ENCODE measurements around the gene GLRA3. TPM values are rescaled to one million over a fixed set of nuclear protein-coding genes. Genes with fewer than 3 reads are reported as not detected.
A peak's percentile ranks its signal among the peaks of the same experiment; 100 is the strongest.

Gene GLRA3
- total and polyA plus RNA-seq, 2 experiments from 2014 or later = 0.03 to 0.19 TPM

DNA sequence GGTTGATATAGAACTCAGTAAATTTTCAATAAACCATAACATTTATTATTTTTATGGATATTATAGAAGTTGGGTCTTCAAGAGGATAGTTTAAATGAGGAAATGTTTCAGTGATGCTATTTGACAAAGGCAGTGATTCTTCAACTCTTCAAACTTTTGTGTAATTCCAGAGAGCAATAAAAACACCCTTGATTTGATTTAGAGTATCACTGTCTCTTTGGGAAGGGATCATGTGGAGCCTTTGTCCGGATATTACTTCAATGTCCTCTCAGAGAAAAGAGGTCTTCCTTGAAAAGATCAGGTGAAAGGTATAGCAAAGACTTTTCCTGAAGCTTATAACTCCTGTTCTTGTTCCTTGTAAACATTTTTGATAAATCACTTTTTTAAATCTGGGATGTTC lies 23.3 kb downstream of the GLRA3 start:
- H3K4me3 ChIP-seq = no peak overlapping the region
- no peaks in the 10 kb centered on the region for H3K9me2 ChIP-seq (ENCODE audit: insufficient read depth)
- no peaks in the 10 kb centered on the region for H3K27me3 ChIP-seq (ENCODE audit: insufficient read depth)
- Mint-ChIP-seq H3K27ac (no peak overlapping the region), H3K36me3 (ENCODE audit: low read depth) (no peaks in the 10 kb centered on the region), H3K9me3 (peaks cover 7% of the 10 kb centered on the region; the same call in 2 of the 3 replicates), H3K4me1 (peaks cover 13% of the 10 kb centered on the region), H3K27me3 (ENCODE audit: insufficient read depth, low read depth, poor library complexity) (no peaks in the 10 kb centered on the region), H3K4me3 (no peak overlapping the region)
- DNase-seq (ENCODE audit: low spot score) (no peak), ATAC-seq (no peak)
- H2AFZ ChIP-seq = 0 out of 2 replicates have a peak overlapping the region, but pooled peaks have one; percentile 7
- H3K36me3 ChIP-seq (ENCODE audit: insufficient read depth) = no peaks in the 10 kb centered on the region
- H4K20me1 ChIP-seq (replicated peaks; ENCODE audit: insufficient read depth) = no peaks in the 10 kb centered on the region
- TF ChIP-seq JUNB (IDR thresholded peaks at IDR 0.05; ENCODE audit: unreplicated experiment) (no peak), NANOG (IDR thresholded peaks at IDR 0.05; ENCODE audit: borderline replicate concordance) (no peak), ZNF331 (CRISPR knock-in tag; IDR thresholded peaks at IDR 0.05; ENCODE audit: low read depth) (no peak), CREB1 (CRISPR knock-in tag; IDR thresholded peaks at IDR 0.05; ENCODE audit: low read depth) (no peak), EZH2 (IDR thresholded peaks at IDR 0.05; ENCODE audit: low read depth, unreplicated experiment) (no peak), EZH2phosphoT487 (IDR thresholded peaks at IDR 0.05; ENCODE audit: unreplicated experiment) (no peak), POLR2AphosphoS5 (IDR thresholded peaks at IDR 0.05; ENCODE audit: low read depth) (no peak), STAT1 (IDR thresholded peaks at IDR 0.05; ENCODE audit: unreplicated experiment) (no peak), ZNF114 (CRISPR knock-in tag; IDR thresholded peaks at IDR 0.05) (no peak)
- TF ChIP-seq, protein P1, sequence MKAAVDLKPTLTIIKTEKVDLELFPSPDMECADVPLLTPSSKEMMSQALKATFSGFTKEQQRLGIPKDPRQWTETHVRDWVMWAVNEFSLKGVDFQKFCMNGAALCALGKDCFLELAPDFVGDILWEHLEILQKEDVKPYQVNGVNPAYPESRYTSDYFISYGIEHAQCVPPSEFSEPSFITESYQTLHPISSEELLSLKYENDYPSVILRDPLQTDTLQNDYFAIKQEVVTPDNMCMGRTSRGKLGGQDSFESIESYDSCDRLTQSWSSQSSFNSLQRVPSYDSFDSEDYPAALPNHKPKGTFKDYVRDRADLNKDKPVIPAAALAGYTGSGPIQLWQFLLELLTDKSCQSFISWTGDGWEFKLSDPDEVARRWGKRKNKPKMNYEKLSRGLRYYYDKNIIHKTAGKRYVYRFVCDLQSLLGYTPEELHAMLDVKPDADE (IDR thresholded peaks at IDR 0.05) = no peak
- TF ChIP-seq, protein P2, sequence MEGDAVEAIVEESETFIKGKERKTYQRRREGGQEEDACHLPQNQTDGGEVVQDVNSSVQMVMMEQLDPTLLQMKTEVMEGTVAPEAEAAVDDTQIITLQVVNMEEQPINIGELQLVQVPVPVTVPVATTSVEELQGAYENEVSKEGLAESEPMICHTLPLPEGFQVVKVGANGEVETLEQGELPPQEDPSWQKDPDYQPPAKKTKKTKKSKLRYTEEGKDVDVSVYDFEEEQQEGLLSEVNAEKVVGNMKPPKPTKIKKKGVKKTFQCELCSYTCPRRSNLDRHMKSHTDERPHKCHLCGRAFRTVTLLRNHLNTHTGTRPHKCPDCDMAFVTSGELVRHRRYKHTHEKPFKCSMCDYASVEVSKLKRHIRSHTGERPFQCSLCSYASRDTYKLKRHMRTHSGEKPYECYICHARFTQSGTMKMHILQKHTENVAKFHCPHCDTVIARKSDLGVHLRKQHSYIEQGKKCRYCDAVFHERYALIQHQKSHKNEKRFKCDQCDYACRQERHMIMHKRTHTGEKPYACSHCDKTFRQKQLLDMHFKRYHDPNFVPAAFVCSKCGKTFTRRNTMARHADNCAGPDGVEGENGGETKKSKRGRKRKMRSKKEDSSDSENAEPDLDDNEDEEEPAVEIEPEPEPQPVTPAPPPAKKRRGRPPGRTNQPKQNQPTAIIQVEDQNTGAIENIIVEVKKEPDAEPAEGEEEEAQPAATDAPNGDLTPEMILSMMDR (conservative IDR thresholded peaks at IDR 0.05; ENCODE audit: low read depth in 2 of 2) = no peak
- TF ChIP-seq, protein P3, sequence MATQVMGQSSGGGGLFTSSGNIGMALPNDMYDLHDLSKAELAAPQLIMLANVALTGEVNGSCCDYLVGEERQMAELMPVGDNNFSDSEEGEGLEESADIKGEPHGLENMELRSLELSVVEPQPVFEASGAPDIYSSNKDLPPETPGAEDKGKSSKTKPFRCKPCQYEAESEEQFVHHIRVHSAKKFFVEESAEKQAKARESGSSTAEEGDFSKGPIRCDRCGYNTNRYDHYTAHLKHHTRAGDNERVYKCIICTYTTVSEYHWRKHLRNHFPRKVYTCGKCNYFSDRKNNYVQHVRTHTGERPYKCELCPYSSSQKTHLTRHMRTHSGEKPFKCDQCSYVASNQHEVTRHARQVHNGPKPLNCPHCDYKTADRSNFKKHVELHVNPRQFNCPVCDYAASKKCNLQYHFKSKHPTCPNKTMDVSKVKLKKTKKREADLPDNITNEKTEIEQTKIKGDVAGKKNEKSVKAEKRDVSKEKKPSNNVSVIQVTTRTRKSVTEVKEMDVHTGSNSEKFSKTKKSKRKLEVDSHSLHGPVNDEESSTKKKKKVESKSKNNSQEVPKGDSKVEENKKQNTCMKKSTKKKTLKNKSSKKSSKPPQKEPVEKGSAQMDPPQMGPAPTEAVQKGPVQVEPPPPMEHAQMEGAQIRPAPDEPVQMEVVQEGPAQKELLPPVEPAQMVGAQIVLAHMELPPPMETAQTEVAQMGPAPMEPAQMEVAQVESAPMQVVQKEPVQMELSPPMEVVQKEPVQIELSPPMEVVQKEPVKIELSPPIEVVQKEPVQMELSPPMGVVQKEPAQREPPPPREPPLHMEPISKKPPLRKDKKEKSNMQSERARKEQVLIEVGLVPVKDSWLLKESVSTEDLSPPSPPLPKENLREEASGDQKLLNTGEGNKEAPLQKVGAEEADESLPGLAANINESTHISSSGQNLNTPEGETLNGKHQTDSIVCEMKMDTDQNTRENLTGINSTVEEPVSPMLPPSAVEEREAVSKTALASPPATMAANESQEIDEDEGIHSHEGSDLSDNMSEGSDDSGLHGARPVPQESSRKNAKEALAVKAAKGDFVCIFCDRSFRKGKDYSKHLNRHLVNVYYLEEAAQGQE (IDR thresholded peaks at IDR 0.05; ENCODE audit: unreplicated experiment) = no peak
- TF ChIP-seq, protein P4, sequence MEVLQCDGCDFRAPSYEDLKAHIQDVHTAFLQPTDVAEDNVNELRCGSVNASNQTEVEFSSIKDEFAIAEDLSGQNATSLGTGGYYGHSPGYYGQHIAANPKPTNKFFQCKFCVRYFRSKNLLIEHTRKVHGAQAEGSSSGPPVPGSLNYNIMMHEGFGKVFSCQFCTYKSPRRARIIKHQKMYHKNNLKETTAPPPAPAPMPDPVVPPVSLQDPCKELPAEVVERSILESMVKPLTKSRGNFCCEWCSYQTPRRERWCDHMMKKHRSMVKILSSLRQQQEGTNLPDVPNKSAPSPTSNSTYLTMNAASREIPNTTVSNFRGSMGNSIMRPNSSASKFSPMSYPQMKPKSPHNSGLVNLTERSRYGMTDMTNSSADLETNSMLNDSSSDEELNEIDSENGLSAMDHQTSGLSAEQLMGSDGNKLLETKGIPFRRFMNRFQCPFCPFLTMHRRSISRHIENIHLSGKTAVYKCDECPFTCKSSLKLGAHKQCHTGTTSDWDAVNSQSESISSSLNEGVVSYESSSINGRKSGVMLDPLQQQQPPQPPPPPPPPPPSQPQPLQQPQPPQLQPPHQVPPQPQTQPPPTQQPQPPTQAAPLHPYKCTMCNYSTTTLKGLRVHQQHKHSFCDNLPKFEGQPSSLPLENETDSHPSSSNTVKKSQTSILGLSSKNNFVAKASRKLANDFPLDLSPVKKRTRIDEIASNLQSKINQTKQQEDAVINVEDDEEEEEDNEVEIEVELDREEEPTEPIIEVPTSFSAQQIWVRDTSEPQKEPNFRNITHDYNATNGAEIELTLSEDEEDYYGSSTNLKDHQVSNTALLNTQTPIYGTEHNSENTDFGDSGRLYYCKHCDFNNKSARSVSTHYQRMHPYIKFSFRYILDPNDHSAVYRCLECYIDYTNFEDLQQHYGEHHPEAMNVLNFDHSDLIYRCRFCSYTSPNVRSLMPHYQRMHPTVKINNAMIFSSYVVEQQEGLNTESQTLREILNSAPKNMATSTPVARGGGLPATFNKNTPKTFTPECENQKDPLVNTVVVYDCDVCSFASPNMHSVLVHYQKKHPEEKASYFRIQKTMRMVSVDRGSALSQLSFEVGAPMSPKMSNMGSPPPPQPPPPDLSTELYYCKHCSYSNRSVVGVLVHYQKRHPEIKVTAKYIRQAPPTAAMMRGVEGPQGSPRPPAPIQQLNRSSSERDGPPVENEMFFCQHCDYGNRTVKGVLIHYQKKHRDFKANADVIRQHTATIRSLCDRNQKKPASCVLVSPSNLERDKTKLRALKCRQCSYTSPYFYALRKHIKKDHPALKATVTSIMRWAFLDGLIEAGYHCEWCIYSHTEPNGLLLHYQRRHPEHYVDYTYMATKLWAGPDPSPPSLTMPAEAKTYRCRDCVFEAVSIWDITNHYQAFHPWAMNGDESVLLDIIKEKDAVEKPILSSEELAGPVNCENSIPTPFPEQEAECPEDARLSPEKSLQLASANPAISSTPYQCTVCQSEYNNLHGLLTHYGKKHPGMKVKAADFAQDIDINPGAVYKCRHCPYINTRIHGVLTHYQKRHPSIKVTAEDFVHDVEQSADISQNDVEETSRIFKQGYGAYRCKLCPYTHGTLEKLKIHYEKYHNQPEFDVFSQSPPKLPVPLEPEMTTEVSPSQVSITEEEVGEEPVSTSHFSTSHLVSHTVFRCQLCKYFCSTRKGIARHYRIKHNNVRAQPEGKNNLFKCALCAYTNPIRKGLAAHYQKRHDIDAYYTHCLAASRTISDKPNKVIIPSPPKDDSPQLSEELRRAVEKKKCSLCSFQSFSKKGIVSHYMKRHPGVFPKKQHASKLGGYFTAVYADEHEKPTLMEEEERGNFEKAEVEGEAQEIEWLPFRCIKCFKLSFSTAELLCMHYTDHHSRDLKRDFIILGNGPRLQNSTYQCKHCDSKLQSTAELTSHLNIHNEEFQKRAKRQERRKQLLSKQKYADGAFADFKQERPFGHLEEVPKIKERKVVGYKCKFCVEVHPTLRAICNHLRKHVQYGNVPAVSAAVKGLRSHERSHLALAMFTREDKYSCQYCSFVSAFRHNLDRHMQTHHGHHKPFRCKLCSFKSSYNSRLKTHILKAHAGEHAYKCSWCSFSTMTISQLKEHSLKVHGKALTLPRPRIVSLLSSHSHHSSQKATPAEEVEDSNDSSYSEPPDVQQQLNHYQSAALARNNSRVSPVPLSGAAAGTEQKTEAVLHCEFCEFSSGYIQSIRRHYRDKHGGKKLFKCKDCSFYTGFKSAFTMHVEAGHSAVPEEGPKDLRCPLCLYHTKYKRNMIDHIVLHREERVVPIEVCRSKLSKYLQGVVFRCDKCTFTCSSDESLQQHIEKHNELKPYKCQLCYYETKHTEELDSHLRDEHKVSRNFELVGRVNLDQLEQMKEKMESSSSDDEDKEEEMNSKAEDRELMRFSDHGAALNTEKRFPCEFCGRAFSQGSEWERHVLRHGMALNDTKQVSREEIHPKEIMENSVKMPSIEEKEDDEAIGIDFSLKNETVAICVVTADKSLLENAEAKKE (CRISPR knock-in tag; IDR thresholded peaks at IDR 0.05) = no peak
- H3K4me1 ChIP-seq (ENCODE audit: insufficient read depth) = peaks cover 4% of the 10 kb centered on the region
- H3F3A ChIP-seq (replicated peaks; ENCODE audit: low read depth) = no peaks in the 10 kb centered on the region
- no peaks in the 10 kb centered on the region for H3K79me2 ChIP-seq (replicated peaks; ENCODE audit: insufficient read depth)
- H3K27ac ChIP-seq (ENCODE audit: low read depth) = no peak overlapping the region
- H3K4me2 ChIP-seq = no peak overlapping the region

Data from GM23338 (cell line).